Neural crest cell (in vitro differentiated cells): ENCODE results near the gene ZNF226. TPM values are rescaled to one million over a fixed set of nuclear protein-coding genes. Genes with fewer than 3 reads are reported as not detected.
"Not testable (repeated sequence)": the region's sequence is repeated elsewhere in the genome, so short reads cannot be mapped to it uniquely, and the experiment has no call there.

Experiments
- DNase-seq: peaks from one replicate; pipeline ENCODE4 v3.0.0; 2021; ENCODE audit warnings: low read depth, mixed read lengths, low spot score
- H3K27ac Mint-ChIP-seq: one replicate; pipeline ENCODE4 v1.8.0; 2021; ENCODE audit warnings: mild to moderate bottlenecking, mixed read lengths; ENCODE audit not compliant: unreplicated experiment
- H3K27me3 Mint-ChIP-seq: 2 replicates; pipeline ENCODE4 v1.8.0; 2021; ENCODE audit warnings: low read depth, mild to moderate bottlenecking, mixed read lengths
- H3K36me3 Mint-ChIP-seq: 2 replicates; pipeline ENCODE4 v1.8.0; 2021; ENCODE audit warnings: low read depth, mild to moderate bottlenecking, mixed read lengths
- H3K4me1 Mint-ChIP-seq: 2 replicates; pipeline ENCODE4 v1.8.0; 2021; ENCODE audit warnings: mixed read lengths
- H3K4me3 Mint-ChIP-seq: one replicate; pipeline ENCODE4 v1.8.0; 2021; ENCODE audit warnings: mild to moderate bottlenecking, mixed read lengths
- H3K9me3 Mint-ChIP-seq: 2 replicates; pipeline ENCODE4 v1.8.0; 2021; ENCODE audit warnings: mixed read lengths
- CTCF ChIP-seq: fragments of 200-600 bp; sonication (generic); conservative IDR thresholded peaks from 2 replicates; pipeline ENCODE4 v1.5.0; 2021; ENCODE audit warnings: antibody characterized with exemption, mild to moderate bottlenecking
- total RNA-seq: library from RNA; stranded (reverse); gene quantifications from 2 replicates; pipeline ENCODE4 v1.2.1, GENCODE V29; 2021

ZNF226 gene
- total RNA-seq, 1 donor from 2014 or later: 24.4 TPM

- no peak overlapping the region for H3K27ac Mint-ChIP-seq
- no peaks in the 10 kb centered on the region for H3K4me1 Mint-ChIP-seq
- no peaks in the 10 kb centered on the region for H3K27me3 Mint-ChIP-seq
- DNase-seq: no peak
- no peak overlapping the region for H3K4me3 Mint-ChIP-seq
- H3K36me3 Mint-ChIP-seq: peaks cover 39% of the 10 kb centered on the region
- H3K9me3 Mint-ChIP-seq: peaks cover 6% of the 10 kb centered on the region
- TF ChIP-seq CTCF: no peak
These were observed 15.1 kb upstream of the ZNF226 start for GRCh38 chr19:44149776-44150175.

- Mint-ChIP-seq H3K4me1 (no peaks in the 10 kb centered on the region), H3K27ac (peak overlapping the region; percentile 24), H3K9me3 (peaks cover 9% of the 10 kb centered on the region), H3K36me3 (peaks cover 46% of the 10 kb centered on the region), H3K4me3 (no peak overlapping the region), H3K27me3 (no peaks in the 10 kb centered on the region)
- no peak for TF ChIP-seq CTCF
- no peak for DNase-seq
These were observed 13.4 kb upstream of the ZNF226 start for GRCh38 chr19:44151491-44151890.

GRCh38 chr19:44156475-44156874 is 8.4 kb upstream of the ZNF226 start:
- Mint-ChIP-seq H3K27me3 (no peaks in the 10 kb centered on the region), H3K27ac (no peak overlapping the region), H3K9me3 (peaks cover 21% of the 10 kb centered on the region), H3K4me3 (no peak overlapping the region), H3K4me1 (no peaks in the 10 kb centered on the region), H3K36me3 (peaks cover 63% of the 10 kb centered on the region)
- TF ChIP-seq CTCF: no peak
- DNase-seq: no peak

- TF ChIP-seq CTCF: no peak
- peaks cover 36% of the 10 kb centered on the region for H3K4me1 Mint-ChIP-seq
- H3K9me3 Mint-ChIP-seq: peaks cover 10% of the 10 kb centered on the region
- no peak overlapping the region for H3K27ac Mint-ChIP-seq
- no peak overlapping the region for H3K4me3 Mint-ChIP-seq
- no peak for DNase-seq
- peaks cover 26% of the 10 kb centered on the region for H3K36me3 Mint-ChIP-seq
- H3K27me3 Mint-ChIP-seq: no peaks in the 10 kb centered on the region
These were observed 1.1 kb upstream of the ZNF226 start for GRCh38 chr19:44163789-44164188.

GRCh38 chr19:44164327-44164672 is 600 bp upstream of the ZNF226 start:
- Mint-ChIP-seq H3K36me3 (peaks cover 24% of the 10 kb centered on the region), H3K27me3 (no peaks in the 10 kb centered on the region), H3K4me1 (peaks cover 37% of the 10 kb centered on the region), H3K4me3 (peak overlapping the region; percentile 99), H3K27ac (no peak overlapping the region), H3K9me3 (peaks cover 10% of the 10 kb centered on the region)
- no peak for TF ChIP-seq CTCF
- no peak for DNase-seq

- Mint-ChIP-seq H3K4me1 (peaks cover 22% of the 10 kb centered on the region), H3K9me3 (peaks cover 17% of the 10 kb centered on the region), H3K36me3 (peaks cover 67% of the 10 kb centered on the region)
- H3K27me3 Mint-ChIP-seq, H3K4me3 Mint-ChIP-seq, H3K27ac Mint-ChIP-seq, DNase-seq: not testable (repeated sequence)
These were observed 5.8 kb downstream of the ZNF226 start for GRCh38 chr19:44170660-44171059.
